HG02970 (cell line): ENCODE measurements around the gene APBA3.

ENCODE experiments used
- ATAC-seq: cut with Tn5 transposase; IDR thresholded peaks from one replicate; pipeline ENCODE4 v1.9.1; 2021; ENCODE audit warnings: mild to moderate bottlenecking, moderate library complexity, moderate number of reproducible peaks; ENCODE audit not compliant: unreplicated experiment, low FRiP score

Gene APBA3

GRCh38 chr19:3761382-3762129 is at the start of gene APBA3:
TSS of gene APBA3 (minus strand) at chr19:3761692. CDS start at chr19:3760264, 1,428 bp downstream.
- peak; percentile 54 for ATAC-seq

- ATAC-seq = no peak
Measured at GRCh38 chr19:3810708-3811355, 49.3 kb upstream of the APBA3 start.

- ATAC-seq = no peak
Measured at GRCh38 chr19:3809881-3810707, 48.6 kb upstream of the APBA3 start.

- no peak for ATAC-seq
Measured at GRCh38 chr19:3808420-3809143, 47.1 kb upstream of the APBA3 start.

GRCh38 chr19:3807574-3808354 is 46.3 kb upstream of the APBA3 start:
- no peak for ATAC-seq

- ATAC-seq = no peak
Measured at GRCh38 chr19:3807131-3807480, 45.6 kb upstream of the APBA3 start.

- no peak for ATAC-seq
Measured at GRCh38 chr19:3805859-3806258, 44.4 kb upstream of the APBA3 start.

GRCh38 chr19:3804429-3804828 is 42.9 kb upstream of the APBA3 start:
- no peak for ATAC-seq

GRCh38 chr19:3803986-3804385 is 42.5 kb upstream of the APBA3 start:
- no peak for ATAC-seq

GRCh38 chr19:3803114-3803888 is 41.8 kb upstream of the APBA3 start:
- ATAC-seq = no peak

GRCh38 chr19:3801412-3802096 is 40.1 kb upstream of the APBA3 start:
- no peak for ATAC-seq

- no peak for ATAC-seq
Measured at GRCh38 chr19:3800996-3801395, 39.5 kb upstream of the APBA3 start.

- ATAC-seq = no peak
Measured at GRCh38 chr19:3798137-3798536, 36.6 kb upstream of the APBA3 start.

- ATAC-seq = no peak
Measured at GRCh38 chr19:3796358-3796757, 34.9 kb upstream of the APBA3 start.

GRCh38 chr19:3793799-3794198 is 32.3 kb upstream of the APBA3 start:
- ATAC-seq = no peak

GRCh38 chr19:3792114-3792513 is 30.6 kb upstream of the APBA3 start:
- no peak for ATAC-seq

GRCh38 chr19:3790941-3791340 is 29.4 kb upstream of the APBA3 start:
- ATAC-seq = no peak

GRCh38 chr19:3790209-3790734 is 28.8 kb upstream of the APBA3 start:
- no peak for ATAC-seq
